GM18505 (cell line): ENCODE measurements around the gene FAM236D.
"Not testable (repeated sequence)": the region's sequence is repeated elsewhere in the genome, so short reads cannot be mapped to it uniquely, and the experiment has no call there.

Source experiments
- ATAC-seq: cut with Tn5 transposase; IDR thresholded peaks from one replicate; pipeline ENCODE4 v1.9.1; 2021; ENCODE audit not compliant: unreplicated experiment

FAM236D gene

DNA sequence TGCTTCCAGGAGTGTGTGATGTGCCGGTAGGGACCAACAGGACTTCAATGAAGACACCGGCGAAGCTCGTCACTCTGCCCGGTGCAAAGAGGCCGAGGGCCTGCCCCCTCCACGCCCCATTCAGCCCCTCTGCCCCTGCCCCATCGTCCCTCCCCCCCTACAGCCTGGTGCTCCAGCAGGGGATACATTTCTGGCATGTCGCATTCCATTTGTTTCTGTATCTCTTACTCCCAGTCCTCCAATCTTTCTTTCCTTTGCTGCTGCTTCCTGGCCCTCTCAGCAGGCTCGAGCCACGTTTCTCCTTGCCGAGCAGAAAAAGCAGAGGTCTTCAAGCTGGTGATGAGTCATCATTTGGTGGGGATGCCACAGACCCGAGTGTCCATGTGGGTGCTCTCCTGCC is at the start of gene FAM236D:
Gene FAM236D (minus strand): TSS at position 101 of the 400 bp plus-strand sequence. CDS start 100 bp downstream, at position 1.
- not testable (repeated sequence) for ATAC-seq

GRCh38 chrX:72837532-72837931 is 29.5 kb upstream of the FAM236D start:
- ATAC-seq, result not testable (repeated sequence)

DNA sequence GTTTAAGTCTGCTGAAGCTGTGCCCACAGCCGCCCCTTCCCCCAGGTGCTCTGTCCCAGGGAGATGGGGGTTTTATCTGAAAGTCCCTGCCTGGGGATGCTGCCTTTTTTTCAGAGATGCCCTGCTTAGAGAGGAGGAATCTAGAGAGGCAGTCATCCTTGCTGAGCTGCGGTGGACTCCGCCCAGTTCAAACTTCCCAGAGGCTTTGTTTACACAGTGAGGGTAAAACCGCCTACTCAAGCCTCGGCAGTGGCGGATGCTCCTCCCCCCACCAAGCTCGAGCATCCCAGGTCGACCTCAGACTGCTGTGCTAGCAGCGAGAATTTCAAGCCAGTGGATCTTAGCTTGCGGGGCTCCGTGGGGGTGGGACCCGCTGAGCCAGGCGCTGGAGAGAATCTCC is 22.7 kb upstream of the FAM236D start:
- not testable (repeated sequence) for ATAC-seq

- ATAC-seq, result not testable (repeated sequence)
These were observed 17.6 kb downstream of the FAM236D start for GRCh38 chrX:72790390-72790789.

DNA sequence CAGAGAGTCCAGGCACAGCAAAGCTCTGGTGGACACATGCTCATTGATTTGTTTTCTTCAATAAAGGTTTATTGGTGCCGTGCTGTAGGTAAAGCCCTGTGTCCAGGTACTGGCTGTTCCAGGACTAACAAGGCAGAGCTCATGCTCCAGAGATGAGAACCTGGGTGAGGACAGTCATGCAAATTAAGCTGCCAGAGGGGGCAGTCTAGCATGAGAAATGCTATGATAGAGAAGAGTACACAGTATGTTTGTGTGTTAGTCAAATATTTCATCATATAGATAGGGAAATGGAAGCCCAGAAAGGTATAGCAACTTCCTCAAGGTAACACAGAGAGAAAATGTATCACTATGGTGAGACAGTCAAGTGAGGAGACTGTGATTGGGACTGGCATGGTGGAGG is 19.9 kb downstream of the FAM236D start:
- ATAC-seq, result not testable (repeated sequence)

- ATAC-seq, result peak; percentile 53
These were observed 24.0 kb downstream of the FAM236D start for GRCh38 chrX:72783964-72784363.

DNA sequence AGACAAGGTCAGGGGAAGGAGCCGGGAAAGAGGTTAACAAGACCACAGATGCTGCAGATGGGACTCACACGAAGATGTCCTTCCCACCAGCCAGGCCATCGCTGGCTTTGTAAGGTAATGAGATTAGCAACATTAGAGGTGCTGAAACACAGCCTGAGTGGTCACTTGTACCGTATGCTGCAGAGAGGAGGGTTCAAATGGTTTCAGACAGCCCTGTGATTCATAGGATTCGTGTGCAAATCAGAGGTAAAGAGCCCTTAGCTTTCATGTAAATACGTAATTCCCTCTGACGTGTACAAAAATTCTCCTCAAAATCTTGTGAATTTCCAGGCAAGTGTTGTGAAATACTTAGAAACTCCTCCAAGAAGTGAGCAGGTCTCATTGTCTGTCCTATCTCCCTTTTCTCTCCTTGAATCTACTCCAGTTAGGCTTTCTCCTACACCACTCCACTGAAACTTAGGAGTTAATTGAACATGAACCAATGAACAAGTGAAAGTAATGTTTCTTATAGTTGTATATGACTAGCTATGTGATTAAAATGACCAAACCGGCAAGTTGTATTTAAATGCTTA is 24.6 kb downstream of the FAM236D start:
- not testable (repeated sequence) for ATAC-seq

- ATAC-seq, result not testable (repeated sequence)
These were observed 25.4 kb downstream of the FAM236D start, which contains the start of gene FAM236B for GRCh38 chrX:72782560-72782959. TSS of gene FAM236B (minus strand) at chrX:72782660. CDS start at chrX:72782560, 100 bp downstream.

DNA sequence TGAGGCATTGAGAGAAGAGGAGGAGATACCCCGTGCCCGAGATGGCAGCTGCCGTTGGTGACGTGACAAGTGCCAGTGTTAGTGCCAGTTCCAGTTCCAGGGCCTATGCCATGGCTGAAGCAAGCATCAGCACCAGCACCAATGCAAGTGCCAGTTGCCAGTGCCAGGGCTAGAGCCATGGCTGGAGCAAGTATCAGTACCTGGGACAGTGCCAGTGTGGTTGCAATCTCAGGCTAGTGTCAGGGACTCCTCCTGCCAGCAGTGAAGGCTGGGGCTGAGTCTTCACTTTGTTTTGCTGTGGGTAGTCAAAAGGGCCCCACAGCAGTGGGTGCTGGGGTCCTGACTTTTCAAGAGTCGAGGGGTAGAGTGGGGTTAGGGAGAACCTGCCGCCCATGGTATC is 29.9 kb downstream of the FAM236D start:
- ATAC-seq, result not testable (repeated sequence)

- ATAC-seq, result peak; percentile 76
These were observed 30.6 kb downstream of the FAM236D start for GRCh38 chrX:72777467-72777790.

DNA sequence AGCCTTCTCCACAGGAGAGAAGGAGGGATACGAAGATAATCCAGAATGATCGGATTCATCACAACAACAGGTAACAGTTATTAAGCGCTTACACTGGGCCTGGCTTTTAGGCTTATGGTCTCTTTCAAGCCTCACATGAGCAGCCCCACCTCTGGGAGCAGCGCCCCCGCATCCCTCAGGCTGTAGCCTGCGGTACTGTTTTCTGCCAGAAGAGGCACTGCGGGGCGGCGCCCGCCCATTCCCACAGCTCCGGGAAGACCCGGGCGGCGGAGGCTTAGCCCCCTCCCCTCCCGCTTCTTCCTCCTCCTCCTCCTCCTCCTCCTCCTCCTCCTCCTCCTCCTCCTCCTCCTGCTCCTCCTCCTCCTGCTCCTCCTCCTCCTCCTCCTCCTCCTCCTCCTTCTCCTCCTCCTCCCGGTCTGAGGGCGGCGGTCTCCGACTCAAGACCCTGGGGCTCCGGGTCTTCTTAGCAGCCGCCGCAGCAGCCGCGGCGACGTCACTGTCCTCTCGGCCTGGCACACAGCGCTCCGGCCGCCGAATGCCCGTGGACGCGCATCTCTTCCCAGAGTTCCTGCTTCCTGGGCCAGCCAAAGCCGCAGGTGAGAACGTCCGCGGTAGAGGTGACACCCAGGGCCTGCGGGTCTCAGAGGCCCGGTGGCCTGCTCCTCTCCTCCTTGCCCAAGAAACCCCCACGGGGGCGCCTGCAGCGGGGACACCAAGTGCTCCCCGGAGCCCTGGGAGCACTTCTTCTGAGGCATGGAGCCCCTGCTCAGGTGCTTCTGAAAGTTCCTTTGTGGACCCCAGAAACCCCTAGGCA is 31.1 kb downstream of the FAM236D start, which contains the start of gene DMRTC1B:
Gene DMRTC1B (plus strand): TSS at position 238 of the 814 bp plus-strand sequence. CDS start 68,246 bp downstream, outside the sequence.
- peak; percentile 83 for ATAC-seq

DNA sequence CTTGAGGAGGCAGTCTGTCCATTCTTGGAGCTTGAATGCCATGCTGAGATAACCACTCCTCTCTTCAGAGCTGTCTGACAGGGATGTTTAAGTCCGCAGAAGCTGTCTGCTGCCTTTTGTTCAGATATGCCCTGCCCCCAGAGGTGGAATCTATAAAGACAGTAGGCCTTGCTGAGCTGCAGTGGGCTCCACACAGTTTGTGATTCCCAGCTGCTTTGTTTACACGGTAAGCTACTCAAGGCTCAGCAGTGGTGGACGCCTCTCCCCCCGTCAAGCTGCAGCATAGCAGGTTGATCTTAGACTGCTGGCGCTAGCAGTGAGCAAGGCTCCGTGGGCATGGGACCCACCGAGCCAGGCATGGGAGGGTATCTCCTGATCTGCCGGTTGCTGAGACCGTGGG is 47.6 kb downstream of the FAM236D start:
- ATAC-seq, result not testable (repeated sequence)
